ENCODE data around the gene IQGAP2. TPM values are rescaled to one million over a fixed set of nuclear protein-coding genes. Genes with fewer than 3 reads are reported as not detected.

Gene IQGAP2
- total RNA-seq, 1 donor from 2014 or later, result 43.5 TPM

Other genes with a start within 250 kb of the IQGAP2 start
- gene F2RL2, start 220.1 kb downstream of the IQGAP2 start, total RNA-seq, result not detected in 2 replicates

All from activated T-helper 1 cell treated with anti-CD3 and anti-CD28 coated beads, Interleukin-12 subunit alpha, Interleukin-12 subunit beta, Interleukin-2, Interleukin-4 antibody, amounts not matched to agents 30 ng/mL and 10 ng/mL and 1 ng/mL, durations not matched to agents 14 hours and 24 hours and 36 hours (primary cell).